Non-pigmented ciliary epithelial cell (primary cell): ENCODE data around the gene BTBD9.

Experiments used
- DNase-seq: peaks from one replicate; pipeline ENCODE4 v3.0.0-alpha.2; 2010; ENCODE audit warnings: low read depth

Gene BTBD9

GRCh38 chr6:38236631-38237030, 403.1 kb downstream of the BTBD9 start:
- DNase-seq = no peak

- DNase-seq = no peak
These were observed 404.6 kb downstream of the BTBD9 start for GRCh38 chr6:38234934-38235682.

- no peak for DNase-seq
These were observed 405.6 kb downstream of the BTBD9 start for GRCh38 chr6:38234141-38234540.

GRCh38 chr6:38233161-38233791, 406.5 kb downstream of the BTBD9 start:
- peak; percentile 52 for DNase-seq

- no peak for DNase-seq
These were observed 414.0 kb downstream of the BTBD9 start for GRCh38 chr6:38225766-38226165.

- DNase-seq = no peak
These were observed 418.5 kb downstream of the BTBD9 start for GRCh38 chr6:38221251-38221650.

- no peak for DNase-seq
These were observed 419.5 kb downstream of the BTBD9 start for GRCh38 chr6:38220069-38220723.

- no peak for DNase-seq
These were observed 421.5 kb downstream of the BTBD9 start for GRCh38 chr6:38218235-38218634.

- no peak for DNase-seq
These were observed 423.3 kb downstream of the BTBD9 start for GRCh38 chr6:38216451-38216850.

GRCh38 chr6:38215651-38216311, 423.9 kb downstream of the BTBD9 start:
- no peak for DNase-seq

- no peak for DNase-seq
These were observed 424.5 kb downstream of the BTBD9 start for GRCh38 chr6:38215225-38215624.

- DNase-seq = no peak
These were observed 425.6 kb downstream of the BTBD9 start for GRCh38 chr6:38214159-38214558.

- DNase-seq = no peak
These were observed 426.5 kb downstream of the BTBD9 start for GRCh38 chr6:38213251-38213658.

GRCh38 chr6:38212579-38212978, 427.1 kb downstream of the BTBD9 start:
- DNase-seq = no peak

GRCh38 chr6:38212116-38212515, 427.6 kb downstream of the BTBD9 start:
- no peak for DNase-seq

GRCh38 chr6:38209371-38210260, 430.1 kb downstream of the BTBD9 start:
- no peak for DNase-seq

GRCh38 chr6:38208028-38208427, 431.7 kb downstream of the BTBD9 start:
- DNase-seq = no peak

- DNase-seq = no peak
These were observed 432.4 kb downstream of the BTBD9 start for GRCh38 chr6:38207375-38207774.

GRCh38 chr6:38198219-38198618, 441.5 kb downstream of the BTBD9 start:
- no peak for DNase-seq

- no peak for DNase-seq
These were observed 444.6 kb downstream of the BTBD9 start for GRCh38 chr6:38195113-38195635.

GRCh38 chr6:38194589-38194988, 445.1 kb downstream of the BTBD9 start:
- DNase-seq = no peak

GRCh38 chr6:38194282-38194572, 445.5 kb downstream of the BTBD9 start:
- DNase-seq = no peak
